HepG2 (cell line): ENCODE data around the gene TUBB4B. TPM values are rescaled to one million over a fixed set of nuclear protein-coding genes. Genes with fewer than 3 reads are reported as not detected.

ENCODE experiments used
- CERS6 ChIP-seq: sonication (generic); formaldehyde crosslinking; IDR thresholded peaks from 2 replicates; pipeline ENCODE4 v1.5.0; 2020; ENCODE audit warnings: missing genetic modification reagents
- CREBL2 ChIP-seq: sonication (generic); formaldehyde crosslinking; IDR thresholded peaks from 2 replicates; pipeline ENCODE4 v1.8.1; 2023; ENCODE audit warnings: missing genetic modification reagents, mild to moderate bottlenecking, borderline replicate concordance
- DMTF1 ChIP-seq: sonication (generic); formaldehyde crosslinking; IDR thresholded peaks from 2 replicates; pipeline ENCODE4 v1.4.0; 2020; ENCODE audit warnings: mild to moderate bottlenecking, missing genetic modification reagents
- FOXJ3 ChIP-seq: sonication (generic); formaldehyde crosslinking; IDR thresholded peaks from 2 replicates; pipeline ENCODE4 v1.4.0; 2020; ENCODE audit warnings: missing genetic modification reagents, mild to moderate bottlenecking, borderline replicate concordance
- HOXA3 ChIP-seq: sonication (generic); formaldehyde crosslinking; IDR thresholded peaks from 2 replicates; pipeline ENCODE4 v1.5.0; 2020; ENCODE audit warnings: missing genetic modification reagents
- IRF2 ChIP-seq: IDR thresholded peaks from 2 replicates; pipeline ENCODE4 v1.6.1; 2018; ENCODE audit warnings: missing genetic modification reagents, missing compliant biosample characterization
- KDM5A ChIP-seq: fragments of 200-600 bp; sonication (generic); IDR thresholded peaks from 2 replicates; pipeline ENCODE4 v1.7.0; 2018; ENCODE audit warnings: antibody characterized with exemption, mild to moderate bottlenecking, low read length, borderline replicate concordance
- NONO ChIP-seq, 2 experiments: fragments of 450-650 bp in 1 of 2; sonication (generic) in 1 of 2; formaldehyde crosslinking in 1 of 2; IDR thresholded peaks in 1 of 2; conservative IDR thresholded peaks in 1 of 2; 2 replicates each; pipeline versions ENCODE4 v1.6.1 to v1.8.0; 2017 to 2022; ENCODE audit warnings: mild to moderate bottlenecking in 1 of 2, missing genetic modification reagents in 1 of 2, moderate library complexity in 1 of 2
- SIX4 ChIP-seq: sonication (generic); formaldehyde crosslinking; IDR thresholded peaks from 2 replicates; pipeline ENCODE4 v1.4.0; 2020; ENCODE audit warnings: missing genetic modification reagents
- SSRP1 ChIP-seq: IDR thresholded peaks from 2 replicates; pipeline ENCODE4 v1.6.1; 2016; ENCODE audit warnings: control low read depth
- TRIM22 ChIP-seq: fragments of 450-650 bp; IDR thresholded peaks from 2 replicates; pipeline ENCODE4 v1.6.1; 2017
- ZBTB4 ChIP-seq: sonication (generic); formaldehyde crosslinking; IDR thresholded peaks from 2 replicates; pipeline ENCODE4 v1.4.0; 2020; ENCODE audit warnings: missing genetic modification reagents, mild to moderate bottlenecking, borderline replicate concordance
- ZBTB7B ChIP-seq: sonication (generic); formaldehyde crosslinking; IDR thresholded peaks from 2 replicates; pipeline ENCODE4 v1.4.0; 2020; ENCODE audit warnings: missing genetic modification reagents
- ZNF326 ChIP-seq: sonication (generic); formaldehyde crosslinking; IDR thresholded peaks from 2 replicates; pipeline ENCODE4 v1.4.0; 2020; ENCODE audit warnings: missing genetic modification reagents, borderline replicate concordance
- ZNF513 ChIP-seq: sonication (generic); formaldehyde crosslinking; conservative IDR thresholded peaks from 2 replicates; pipeline ENCODE4 v1.5.0; 2020; ENCODE audit warnings: missing genetic modification reagents
- ZNF879 ChIP-seq: sonication (generic); formaldehyde crosslinking; IDR thresholded peaks from 2 replicates; pipeline ENCODE4 v1.8.1; 2023; ENCODE audit warnings: missing genetic modification reagents
- ZSCAN20 ChIP-seq: sonication (generic); formaldehyde crosslinking; IDR thresholded peaks from 2 replicates; pipeline ENCODE4 v1.4.0; 2020; ENCODE audit warnings: missing genetic modification reagents, mild to moderate bottlenecking, borderline replicate concordance
- polyA plus RNA-seq, 8 experiments: library from polyadenylated mRNA; depleted of rRNA in 3 of 8; stranded (reverse) in 7 of 8; unstranded in 1 of 8; fragments of >200 nt; fragmentation: Illumina TruSeq in 4 of 8; extraction: Trizol in 4 of 8; gene quantifications; 2 replicates each; pipeline versions ENCODE4 v1.2.1 to v1.2.3, GENCODE V29; 2011 to 2016; ENCODE audit warnings: low read depth in 4 of 8, missing spikeins in 1 of 8, mixed read lengths in 1 of 8; ENCODE audit not compliant: insufficient read depth in 1 of 8
- total RNA-seq, 5 experiments: library from RNA; depleted of rRNA; stranded (reverse); fragments of >200 nt; fragmentation: Illumina TruSeq; extraction: Trizol; gene quantifications; 2 replicates each; pipeline ENCODE4 v1.2.3, GENCODE V29; 2016; ENCODE audit warnings: low read depth in 1 of 5

TUBB4B gene
- total and polyA plus RNA-seq, 2 of the 13 experiments (the other 11 are each of a cell fraction or from before 2014, with no cell fraction given), result 182 to 412 TPM

- TF ChIP-seq TRIM22, result no peak
- TF ChIP-seq ZNF326, result no peak
- TF ChIP-seq ZBTB4 (CRISPR knock-in tag), result no peak
- no peak for TF ChIP-seq ZNF513 (CRISPR knock-in tag)
- no peak for TF ChIP-seq SSRP1 (CRISPR knock-in tag)
- no peak for TF ChIP-seq FOXJ3 (CRISPR knock-in tag)
- TF ChIP-seq NONO (IDR thresholded peaks at IDR 0.05), result no peak
- TF ChIP-seq NONO (CRISPR knock-in tag; conservative IDR thresholded peaks at IDR 0.05), result no peak
- TF ChIP-seq CERS6 (CRISPR knock-in tag), result no peak
- no peak for TF ChIP-seq ZSCAN20 (CRISPR knock-in tag)
- TF ChIP-seq HOXA3 (CRISPR knock-in tag), result 0 out of 2 replicates have a peak, but pooled peaks have one; percentile 46
- TF ChIP-seq IRF2 (CRISPR knock-in tag), result no peak
- no peak for TF ChIP-seq DMTF1 (CRISPR knock-in tag)
- no peak for TF ChIP-seq KDM5A
- no peak for TF ChIP-seq ZNF879
- TF ChIP-seq ZBTB7B (CRISPR knock-in tag), result peak; percentile 31; the same call in 1 of the 2 replicates
- TF ChIP-seq SIX4 (CRISPR knock-in tag), result no peak
- no peak for TF ChIP-seq CREBL2 (CRISPR knock-in tag)
These were observed 6.9 kb upstream of the TUBB4B start (continued) for GRCh38 chr9:137234055-137234697.
